Naive B cell (primary cell): ENCODE data around the gene KSR1. TPM values are rescaled to one million over a fixed set of nuclear protein-coding genes. Genes with fewer than 3 reads are reported as not detected.
"Not testable (repeated sequence)": the region's sequence is repeated elsewhere in the genome, so short reads cannot be mapped to it uniquely, and the experiment has no call there.

ENCODE experiments used
- ATAC-seq, 2 donors: fragments of 150-1000 bp; cut with Tn5 transposase; 2 replicates each; pipeline ENCODE4 v1.10.0; 2021; ENCODE audit warnings: low read depth in 2 of 2, mild to moderate bottlenecking in 2 of 2, moderate library complexity in 2 of 2
- DNase-seq: peaks from one replicate; pipeline ENCODE4 v3.0.0; 2022
- H3K27ac Mint-ChIP-seq, 6 donors: one replicate each; pipeline ENCODE4 v1.8.0; 2020 to 2022; ENCODE audit warnings: mild to moderate bottlenecking in 6 of 6, mixed read lengths in 6 of 6, moderate library complexity in 5 of 6, inconsistent platforms in 2 of 6
- H3K27me3 Mint-ChIP-seq, 3 donors: one replicate each; pipeline ENCODE4 v1.8.0; 2021 to 2022; ENCODE audit warnings: mixed read lengths in 3 of 3, mild to moderate bottlenecking in 1 of 3
- H3K36me3 Mint-ChIP-seq, 2 donors: one replicate each; pipeline ENCODE4 v1.8.0; 2020 to 2022; ENCODE audit warnings: mixed read lengths in 2 of 2, inconsistent platforms in 1 of 2, mild to moderate bottlenecking in 1 of 2
- H3K4me1 Mint-ChIP-seq, 3 donors: one replicate each; pipeline ENCODE4 v1.8.0; 2020 to 2022; ENCODE audit warnings: mixed read lengths in 3 of 3, inconsistent platforms in 1 of 3, mild to moderate bottlenecking in 1 of 3, moderate library complexity in 1 of 3
- H3K4me3 Mint-ChIP-seq, 8 donors: one replicate each; pipeline ENCODE4 v1.8.0; 2020 to 2022; ENCODE audit warnings: mild to moderate bottlenecking in 8 of 8, mixed read lengths in 8 of 8, moderate library complexity in 8 of 8, inconsistent platforms in 2 of 8
- H3K9me3 Mint-ChIP-seq, 7 donors: one replicate each; pipeline ENCODE4 v1.8.0; 2020 to 2022; ENCODE audit warnings: mixed read lengths in 7 of 7, mild to moderate bottlenecking in 5 of 7, inconsistent platforms in 2 of 7, moderate library complexity in 1 of 7
- polyA plus RNA-seq, 6 donors: library from polyadenylated mRNA; unstranded; fragments of 300-500 nt; fragmentation: Illumina TruSeq; gene quantifications; one replicate each; pipeline ENCODE4 v1.2.3, GENCODE V29; 2021; ENCODE audit warnings: low read depth in 6 of 6

Gene KSR1
- polyA plus RNA-seq, 6 donors from 2014 or later: 0.38 to 4.4 (median 2.3) TPM

DNA sequence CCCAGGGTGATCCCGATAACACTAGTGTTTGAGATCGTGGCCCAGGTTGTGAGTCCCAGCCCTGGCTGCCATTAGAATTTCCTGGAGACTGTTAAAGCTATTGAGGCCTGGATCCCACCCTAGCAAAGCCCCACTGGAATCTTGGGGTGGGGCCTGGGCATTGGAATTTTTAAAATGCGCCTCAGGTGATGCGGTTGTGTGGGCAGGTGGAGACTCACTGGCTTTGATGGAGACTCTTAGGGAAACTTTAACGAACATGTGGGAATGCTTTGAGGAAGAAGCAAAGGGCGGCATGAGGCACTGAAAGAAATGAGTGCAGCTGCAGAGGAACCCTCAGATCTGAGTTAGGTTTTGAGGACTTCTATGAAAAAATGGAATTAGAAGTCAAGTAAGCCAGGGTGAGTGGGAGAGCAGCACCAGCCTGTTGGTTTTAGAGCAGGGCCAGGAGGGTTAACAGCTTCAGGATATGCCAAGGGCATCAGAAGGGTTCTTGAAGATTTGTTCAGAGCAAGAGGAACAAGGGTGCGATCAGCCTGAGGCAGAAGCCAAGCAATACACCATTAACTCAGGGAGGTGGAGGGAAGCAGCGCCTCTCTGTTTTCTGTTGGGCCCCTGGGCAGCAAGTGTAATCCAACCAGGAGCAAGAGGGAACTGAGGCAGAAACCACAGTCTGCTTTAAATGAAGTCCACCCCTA lies 42.5 kb downstream of the KSR1 start:
- Mint-ChIP-seq H3K4me3 (no peak overlapping the region), H3K4me1 (peaks cover 31 to 36% (median 35%) of the 10 kb centered on the region in 3 donors), H3K27me3 (no peaks in the 10 kb centered on the region), H3K27ac (no peak overlapping the region), H3K36me3 (peaks cover 25 to 27% of the 10 kb centered on the region in 2 donors), H3K9me3 (peaks cover 0 to 27% (median 18%) of the 10 kb centered on the region in 7 donors)
- no peak for ATAC-seq
- DNase-seq: no peak

DNA sequence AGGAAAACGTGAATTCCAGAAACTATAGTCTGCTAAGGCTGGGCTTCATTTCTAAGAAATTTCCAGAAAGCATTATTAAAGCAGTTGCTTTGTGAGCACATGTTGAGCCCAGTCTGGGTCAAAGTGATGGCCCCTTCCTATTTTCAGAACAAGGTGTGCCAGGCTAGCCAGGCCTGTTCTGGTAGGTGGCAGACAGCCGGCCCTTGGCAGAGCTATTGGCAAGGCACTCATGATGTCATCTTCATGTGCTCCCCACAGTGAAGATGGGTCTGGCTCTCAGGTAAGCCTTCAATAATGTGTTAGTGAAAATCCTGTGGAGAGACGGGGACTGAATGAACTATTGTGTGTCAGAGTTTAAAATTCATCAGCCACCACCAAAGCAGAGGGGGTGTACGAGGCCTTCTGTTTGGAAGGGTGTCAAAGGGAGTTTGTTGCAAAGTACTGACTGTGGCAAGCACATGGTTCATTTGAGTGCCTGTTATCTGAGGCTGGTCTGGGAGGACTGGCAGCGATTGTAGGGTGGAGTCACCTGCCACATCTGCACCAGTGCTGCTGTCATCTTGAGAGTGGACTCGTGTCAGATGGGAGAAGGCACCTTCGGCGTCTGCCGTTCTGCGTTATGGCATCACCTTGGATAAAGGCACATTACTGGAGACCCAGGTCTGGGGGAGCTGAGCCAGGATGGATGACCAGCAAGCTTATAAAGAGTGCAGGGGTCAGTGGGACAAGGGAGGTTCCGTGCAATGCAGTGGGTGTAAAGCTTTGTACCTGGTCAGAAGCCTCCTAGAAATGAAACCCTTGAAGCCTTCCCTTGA lies 43.4 kb downstream of the KSR1 start:
- DNase-seq: no peak
- H3K27me3 Mint-ChIP-seq: no peaks in the 10 kb centered on the region
- H3K36me3 Mint-ChIP-seq: peaks cover 25 to 27% of the 10 kb centered on the region in 2 donors
- peaks cover 31 to 37% (median 36%) of the 10 kb centered on the region in 3 donors for H3K4me1 Mint-ChIP-seq
- no peak for ATAC-seq
- H3K27ac Mint-ChIP-seq: peak overlapping the region in 1 of 6 donors; percentile 33
- H3K4me3 Mint-ChIP-seq: no peak overlapping the region
- H3K9me3 Mint-ChIP-seq: peaks cover 0 to 27% (median 19%) of the 10 kb centered on the region in 7 donors

DNA sequence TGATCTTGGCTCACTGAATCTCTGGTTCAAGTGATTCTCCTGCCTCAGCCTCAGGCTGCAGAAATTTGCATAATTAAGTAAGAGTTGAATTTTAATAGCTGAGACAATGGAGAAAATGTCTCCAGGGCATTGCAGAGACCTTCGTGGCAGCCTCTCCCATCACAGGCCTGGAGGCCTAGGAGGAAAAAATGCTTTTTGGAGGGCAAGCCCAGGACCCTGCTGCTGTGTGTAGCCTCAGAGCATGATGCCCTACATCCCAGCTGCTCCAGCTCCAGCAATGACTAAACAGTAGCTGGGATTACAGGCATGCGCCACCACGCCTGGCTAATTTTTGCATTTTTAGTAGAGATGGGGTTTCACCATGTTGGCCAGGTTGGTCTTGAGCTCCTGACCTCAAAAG lies 45.1 kb downstream of the KSR1 start:
- peaks cover 31 to 39% (median 34%) of the 10 kb centered on the region in 3 donors for H3K4me1 Mint-ChIP-seq
- H3K36me3 Mint-ChIP-seq: peaks cover 25 to 27% of the 10 kb centered on the region in 2 donors
- H3K9me3 Mint-ChIP-seq: peaks cover 0 to 27% (median 19%) of the 10 kb centered on the region in 7 donors
- H3K27me3 Mint-ChIP-seq, ATAC-seq, H3K27ac Mint-ChIP-seq, DNase-seq, H3K4me3 Mint-ChIP-seq: not testable (repeated sequence)

DNA sequence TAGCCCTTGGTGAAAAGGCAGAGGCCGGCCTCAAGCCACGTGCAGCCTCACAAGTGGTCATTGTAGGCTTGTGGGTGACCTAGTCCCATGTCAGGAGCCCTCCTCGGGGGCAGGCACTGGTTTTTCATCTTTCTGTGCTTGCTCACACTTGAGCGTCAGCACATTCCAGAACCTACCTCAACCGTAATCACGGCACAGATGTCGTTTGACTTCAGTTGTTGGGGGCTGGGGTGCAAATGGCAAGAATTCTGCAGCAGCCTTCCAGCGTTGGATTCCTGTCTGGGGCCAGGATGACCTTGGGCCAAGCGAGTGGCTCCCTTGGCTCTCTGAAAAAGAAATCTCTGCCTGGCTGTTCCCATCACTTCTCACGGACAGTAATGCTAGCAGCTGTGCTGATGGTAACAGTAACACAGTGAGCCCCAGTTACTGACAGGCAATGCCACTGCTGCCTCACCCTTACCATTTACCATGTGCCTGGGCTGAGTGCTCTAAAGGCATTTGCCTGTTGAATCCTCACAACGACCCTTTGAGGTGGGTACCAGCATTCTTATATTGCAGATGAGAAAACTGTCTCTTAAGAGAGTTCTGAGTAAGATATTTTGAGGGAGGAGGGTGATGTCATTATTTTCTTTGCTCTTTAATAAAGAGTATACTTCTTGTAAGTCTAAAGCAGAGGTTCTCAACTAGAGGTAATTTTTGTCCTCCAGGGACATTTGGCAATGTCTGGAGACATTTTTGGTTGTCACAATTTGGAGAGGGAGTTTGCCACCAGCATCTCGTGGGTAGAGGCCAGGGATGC lies 46.5 kb downstream of the KSR1 start:
- H3K27me3 Mint-ChIP-seq: no peaks in the 10 kb centered on the region
- peaks cover 0 to 27% (median 19%) of the 10 kb centered on the region in 7 donors for H3K9me3 Mint-ChIP-seq
- H3K4me3 Mint-ChIP-seq: peak overlapping the region in 1 of 8 donors; percentile 54
- H3K27ac Mint-ChIP-seq: peak overlapping the region in 2 of 6 donors; percentile 41 to 70
- peaks cover 36 to 40% (median 38%) of the 10 kb centered on the region in 3 donors for H3K4me1 Mint-ChIP-seq
- ATAC-seq (no peak), DNase-seq (no peak)
- peaks cover 25 to 27% of the 10 kb centered on the region in 2 donors for H3K36me3 Mint-ChIP-seq

DNA sequence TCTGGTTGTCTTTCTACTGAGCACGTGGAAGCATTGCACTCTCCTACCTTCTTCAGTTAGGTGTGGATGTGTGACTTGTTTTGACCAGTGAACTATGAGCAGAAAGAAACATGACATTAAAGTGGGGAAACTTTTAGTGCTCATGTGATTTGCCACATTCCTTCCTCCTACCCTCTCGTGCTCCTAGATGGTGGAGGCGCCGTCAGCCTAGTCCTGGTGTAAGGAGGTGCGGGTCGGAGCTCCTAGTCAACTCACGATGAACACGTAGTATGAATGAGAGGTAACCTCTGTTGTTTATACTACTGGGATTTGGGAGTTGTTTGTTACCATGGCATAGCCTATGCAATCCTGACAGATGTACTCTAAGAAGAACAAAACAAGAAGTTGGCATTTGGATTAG lies 47.4 kb downstream of the KSR1 start:
- Mint-ChIP-seq H3K27ac (peak overlapping the region in 2 of 6 donors; percentile 41 to 57), H3K4me3 (no peak overlapping the region), H3K9me3 (peaks cover 0 to 27% (median 19%) of the 10 kb centered on the region in 7 donors), H3K27me3 (no peaks in the 10 kb centered on the region), H3K4me1 (peaks cover 36 to 43% (median 41%) of the 10 kb centered on the region in 3 donors), H3K36me3 (peaks cover 25 to 27% of the 10 kb centered on the region in 2 donors)
- ATAC-seq (no peak), DNase-seq (no peak)

DNA sequence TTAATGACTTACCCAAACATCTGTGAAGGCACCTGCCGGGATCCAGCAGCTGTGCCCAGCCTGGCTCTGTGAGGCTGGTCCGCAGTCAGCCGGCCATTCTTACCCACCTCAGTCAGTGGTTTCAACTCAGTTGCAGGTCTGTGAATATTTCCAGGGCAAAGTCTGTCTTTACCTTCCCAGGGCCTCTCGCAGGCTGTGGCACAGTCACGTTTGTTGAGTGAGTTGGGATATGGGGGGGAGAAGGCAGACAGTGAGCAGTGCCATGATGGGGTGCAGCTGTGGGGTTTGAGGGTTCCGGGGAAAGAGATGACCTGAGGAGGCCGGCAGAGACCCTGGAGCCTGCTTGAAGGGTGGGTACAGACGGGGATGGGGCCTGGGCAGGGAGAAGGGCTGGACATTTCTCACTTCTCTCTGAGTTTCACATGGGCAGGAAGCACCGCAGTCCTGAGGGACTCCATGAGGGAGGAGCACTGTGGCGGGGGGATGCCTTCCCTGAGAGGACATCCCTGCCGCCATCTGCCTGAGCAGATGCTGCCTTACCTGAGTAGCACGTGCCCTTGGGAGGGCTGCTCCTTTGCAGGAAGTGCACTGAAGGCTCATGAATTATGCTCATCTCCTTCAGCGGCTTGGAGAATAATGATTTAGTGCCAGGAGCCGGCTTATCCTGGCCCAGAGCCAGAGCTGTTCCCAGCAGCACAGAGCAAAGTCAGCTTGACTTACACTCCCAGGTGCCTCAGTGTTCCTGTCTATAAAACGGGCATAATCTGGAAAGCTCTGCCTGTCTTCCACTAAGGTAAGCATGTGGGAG lies 48.1 kb downstream of the KSR1 start:
- peak overlapping the region in 1 of 8 donors; percentile 59 for H3K4me3 Mint-ChIP-seq
- H3K27ac Mint-ChIP-seq: peak overlapping the region in 3 of 6 donors; percentile 47 to 86 (median 76)
- H3K9me3 Mint-ChIP-seq: peaks cover 0 to 26% (median 19%) of the 10 kb centered on the region in 7 donors
- DNase-seq (no peak), ATAC-seq (no peak)
- H3K4me1 Mint-ChIP-seq: peaks cover 36 to 41% (median 37%) of the 10 kb centered on the region in 3 donors
- peaks cover 20 to 25% of the 10 kb centered on the region in 2 donors for H3K36me3 Mint-ChIP-seq
- no peaks in the 10 kb centered on the region for H3K27me3 Mint-ChIP-seq

DNA sequence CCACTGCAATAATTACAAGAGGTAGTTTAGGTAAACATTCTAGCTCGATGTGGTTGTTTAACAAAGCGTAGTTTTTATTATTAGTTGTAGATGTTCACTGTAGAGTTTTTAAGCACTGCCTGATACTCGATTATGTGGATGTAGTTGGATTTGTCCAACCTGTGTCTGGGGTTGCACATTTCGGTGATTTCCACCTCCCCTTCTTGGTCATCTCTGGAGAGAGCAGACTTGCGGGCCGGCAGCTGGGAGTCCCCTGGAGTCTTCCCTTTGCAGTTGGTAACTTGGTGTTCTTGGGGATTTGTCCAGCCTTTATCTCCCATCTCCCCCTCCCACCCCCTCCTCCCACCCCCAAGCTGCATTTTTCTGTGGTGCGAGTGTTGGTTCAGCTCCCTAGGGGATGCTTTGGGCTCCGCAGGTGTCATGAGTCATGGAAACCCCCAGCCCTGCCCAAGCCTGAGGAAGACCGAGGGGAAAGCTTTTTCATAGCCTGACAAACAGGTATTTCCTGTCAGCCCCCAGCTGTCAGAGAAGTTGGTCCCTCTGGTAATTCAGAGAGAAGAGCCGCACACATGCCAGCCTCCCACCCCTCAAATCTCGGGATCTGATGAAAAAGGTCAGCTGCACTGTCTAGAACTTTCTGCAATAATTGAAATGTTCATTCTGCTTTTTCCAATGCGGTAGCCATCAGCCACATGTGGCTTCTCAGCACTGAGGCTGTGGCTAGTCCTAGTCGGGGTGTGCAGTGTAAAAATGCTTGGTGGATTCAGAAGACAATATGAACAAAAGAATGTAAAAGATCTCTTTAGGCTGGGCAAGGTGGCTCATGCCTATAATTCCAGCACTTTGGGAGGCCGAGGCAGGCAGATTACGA lies 50.3 kb downstream of the KSR1 start:
- Mint-ChIP-seq H3K4me1 (peaks cover 36 to 41% (median 39%) of the 10 kb centered on the region in 3 donors), H3K27ac (peak overlapping the region; percentile 44 to 90 (median 86)), H3K36me3 (peaks cover 5 to 9% of the 10 kb centered on the region in 2 donors), H3K9me3 (peaks cover 0 to 11% (median 5%) of the 10 kb centered on the region in 7 donors), H3K27me3 (no peaks in the 10 kb centered on the region), H3K4me3 (peak overlapping the region in 7 of 8 donors; percentile 21 to 82 (median 60))
- ATAC-seq: peak; percentile 92 to 95
- DNase-seq: peak; percentile 29

DNA sequence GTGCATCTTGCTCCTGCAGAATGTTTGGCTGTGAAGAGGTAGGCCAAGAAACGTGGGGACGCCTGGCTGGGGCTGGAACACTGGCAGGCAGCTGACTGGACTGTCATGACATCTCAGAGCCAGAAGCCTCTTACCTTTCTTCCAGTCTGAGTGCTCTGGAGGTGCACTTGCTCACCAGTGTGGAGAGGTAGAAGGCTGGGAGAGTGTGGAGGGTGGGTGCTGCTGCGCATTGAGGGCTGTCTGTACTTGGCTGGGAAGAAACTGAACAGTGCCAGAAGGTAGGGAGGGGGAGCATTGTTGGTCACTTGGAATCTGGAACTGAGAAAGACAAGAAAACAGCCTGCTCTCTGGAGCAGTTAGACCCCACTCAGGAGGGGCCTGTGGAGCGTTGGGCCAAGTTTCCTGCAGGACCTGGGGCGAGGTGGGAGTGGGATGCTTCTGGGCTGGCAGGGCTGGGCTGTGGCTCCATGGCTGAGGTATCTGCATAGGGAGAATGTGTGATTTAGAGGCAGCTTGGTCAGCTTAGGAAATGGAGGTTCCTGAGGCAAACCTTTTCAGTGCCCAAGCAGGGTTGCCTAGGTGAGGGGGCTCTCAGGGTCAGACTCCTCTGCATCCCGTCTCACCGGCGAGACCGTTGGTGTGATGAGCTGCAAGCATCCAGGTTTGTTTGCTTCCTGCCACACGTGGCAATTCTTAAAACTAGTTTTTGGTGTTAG lies 55.1 kb downstream of the KSR1 start:
- Mint-ChIP-seq H3K9me3 (no peaks in the 10 kb centered on the region), H3K27me3 (no peaks in the 10 kb centered on the region), H3K27ac (peak overlapping the region in 2 of 6 donors; percentile 24 to 73), H3K36me3 (no peaks in the 10 kb centered on the region), H3K4me1 (peaks cover 13 to 24% (median 21%) of the 10 kb centered on the region in 3 donors), H3K4me3 (no peak overlapping the region)
- ATAC-seq (no peak), DNase-seq (no peak)

DNA sequence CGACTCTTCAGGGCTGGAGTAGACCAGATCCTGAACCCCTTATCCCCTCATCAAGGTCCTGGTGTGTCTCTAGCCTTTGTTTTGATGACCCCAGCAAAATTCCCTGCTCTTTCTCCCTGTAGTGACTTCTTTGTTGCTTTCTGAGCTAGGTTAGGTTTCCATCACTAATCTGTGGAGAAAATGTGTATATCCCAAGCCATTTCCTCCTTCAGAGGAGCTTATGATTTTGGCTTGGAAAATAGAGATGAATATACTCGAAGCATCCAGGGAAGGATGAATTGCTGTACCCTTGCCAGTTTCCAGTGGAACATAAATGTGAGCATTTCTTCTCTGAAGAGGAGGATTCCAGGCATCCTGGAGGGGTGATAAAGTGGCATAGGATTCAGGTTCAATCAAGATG lies 55.8 kb downstream of the KSR1 start:
- no peaks in the 10 kb centered on the region for H3K36me3 Mint-ChIP-seq
- H3K27ac Mint-ChIP-seq: no peak overlapping the region
- ATAC-seq: no peak
- no peaks in the 10 kb centered on the region for H3K9me3 Mint-ChIP-seq
- DNase-seq: no peak
- no peaks in the 10 kb centered on the region for H3K27me3 Mint-ChIP-seq
- no peak overlapping the region for H3K4me3 Mint-ChIP-seq
- H3K4me1 Mint-ChIP-seq: peaks cover 6 to 17% (median 15%) of the 10 kb centered on the region in 3 donors

DNA sequence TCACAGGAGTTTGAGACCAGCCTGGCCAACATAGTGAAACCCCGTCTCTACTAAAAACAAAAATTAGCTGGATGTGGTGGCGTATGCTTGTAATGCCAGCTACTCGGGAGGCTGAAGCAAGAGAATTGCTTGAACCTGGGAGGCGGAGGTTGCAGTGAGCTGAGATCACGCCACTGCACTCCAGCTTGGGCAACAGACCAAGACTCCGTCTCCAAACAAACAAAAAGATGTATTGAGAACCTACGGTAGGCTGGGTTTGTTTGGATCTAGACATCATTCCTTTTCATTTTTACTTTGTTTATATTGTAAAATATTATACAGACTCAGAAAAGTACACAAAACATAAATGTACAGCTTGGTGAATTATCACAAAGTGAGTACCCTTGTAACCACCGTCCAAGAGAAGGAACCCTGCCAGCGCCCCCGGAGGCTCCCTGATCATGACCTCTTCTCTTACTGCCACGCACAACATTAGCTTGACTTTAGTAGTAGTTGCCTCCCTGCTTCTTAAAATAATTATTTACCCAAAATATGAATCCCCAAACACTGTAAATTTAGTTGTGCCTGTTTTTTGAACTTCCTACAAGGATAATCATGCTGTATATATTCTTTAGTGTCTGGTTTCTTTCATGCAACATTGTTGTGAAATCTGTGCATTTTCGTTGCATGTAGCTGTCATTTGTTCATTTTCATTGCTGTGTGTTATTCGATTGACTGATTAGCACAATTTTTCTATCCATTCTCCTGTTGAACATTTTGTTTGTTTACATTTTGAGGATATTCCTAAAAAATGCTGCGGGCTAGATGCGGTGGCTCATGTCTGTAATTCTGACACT lies 56.5 kb downstream of the KSR1 start:
- Mint-ChIP-seq H3K9me3 (no peaks in the 10 kb centered on the region), H3K4me3 (no peak overlapping the region), H3K27ac (no peak overlapping the region), H3K27me3 (no peaks in the 10 kb centered on the region), H3K36me3 (no peaks in the 10 kb centered on the region), H3K4me1 (peaks cover 4 to 20% (median 17%) of the 10 kb centered on the region in 3 donors)
- DNase-seq (no peak), ATAC-seq (no peak)

DNA sequence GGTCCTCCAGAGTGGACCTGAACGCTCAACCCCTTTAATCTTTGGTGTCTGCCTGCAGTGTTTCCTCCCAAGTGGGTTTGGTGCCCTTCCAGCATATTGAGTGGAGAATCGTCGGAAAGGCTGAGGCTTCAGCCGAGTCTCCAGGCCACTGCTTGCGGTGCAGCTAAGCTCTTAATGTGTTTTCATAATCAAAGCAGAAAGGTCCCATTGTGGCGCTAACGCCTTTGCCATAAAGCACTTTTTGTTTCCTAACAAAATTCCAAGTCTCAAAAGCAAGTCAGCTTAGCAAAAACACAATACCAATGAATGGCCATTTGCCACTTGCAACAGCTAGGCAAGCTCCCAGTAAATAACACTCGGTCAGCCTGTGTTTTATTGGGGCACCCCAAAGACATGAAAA lies 57.6 kb downstream of the KSR1 start:
- DNase-seq: no peak
- H3K9me3 Mint-ChIP-seq: no peaks in the 10 kb centered on the region
- H3K27me3 Mint-ChIP-seq: no peaks in the 10 kb centered on the region
- H3K4me1 Mint-ChIP-seq: peaks cover 6 to 26% (median 19%) of the 10 kb centered on the region in 3 donors
- H3K36me3 Mint-ChIP-seq: no peaks in the 10 kb centered on the region
- H3K27ac Mint-ChIP-seq: no peak overlapping the region
- ATAC-seq: no peak
- no peak overlapping the region for H3K4me3 Mint-ChIP-seq
